Right hindlimb (tissue), 1 donor: ENCODE measurements around the gene ST6GAL1.

ENCODE experiments used
- DNase-seq: peaks from one replicate; pipeline ENCODE4 v3.0.0-alpha.2; 2018

The ST6GAL1 gene

GRCh38 chr3:187084580-187084979 is 154.3 kb downstream of the ST6GAL1 start:
- DNase-seq, result no peak

GRCh38 chr3:187085021-187085666 is 154.8 kb downstream of the ST6GAL1 start:
- no peak for DNase-seq

GRCh38 chr3:187085933-187086332 is 155.6 kb downstream of the ST6GAL1 start:
- DNase-seq, result no peak

- no peak for DNase-seq
Observed at GRCh38 chr3:187086831-187087230, 156.5 kb downstream of the ST6GAL1 start.

- DNase-seq, result no peak
Observed at GRCh38 chr3:187088701-187089100, 158.4 kb downstream of the ST6GAL1 start.

- no peak for DNase-seq
Observed at GRCh38 chr3:187093320-187093719, 163.0 kb downstream of the ST6GAL1 start.

- no peak for DNase-seq
Observed at GRCh38 chr3:187098923-187099512, 168.7 kb downstream of the ST6GAL1 start.

- DNase-seq, result peak; percentile 84
Observed at GRCh38 chr3:187101184-187102072, 171.1 kb downstream of the ST6GAL1 start.

GRCh38 chr3:187102073-187102634 is 171.8 kb downstream of the ST6GAL1 start:
- no peak for DNase-seq

GRCh38 chr3:187103251-187103650 is 172.9 kb downstream of the ST6GAL1 start:
- DNase-seq, result no peak

GRCh38 chr3:187104342-187104741 is 174.0 kb downstream of the ST6GAL1 start:
- peak; percentile 26 for DNase-seq

- peak; percentile 80 for DNase-seq
Observed at GRCh38 chr3:187104933-187105332, 174.6 kb downstream of the ST6GAL1 start.

- DNase-seq, result no peak
Observed at GRCh38 chr3:187105700-187106099, 175.4 kb downstream of the ST6GAL1 start.

- DNase-seq, result no peak
Observed at GRCh38 chr3:187107989-187108388, 177.7 kb downstream of the ST6GAL1 start.

GRCh38 chr3:187110156-187110555 is 179.8 kb downstream of the ST6GAL1 start:
- no peak for DNase-seq

- DNase-seq, result no peak
Observed at GRCh38 chr3:187112934-187113793, 182.8 kb downstream of the ST6GAL1 start.

GRCh38 chr3:187114511-187114910 is 184.2 kb downstream of the ST6GAL1 start:
- no peak for DNase-seq

- no peak for DNase-seq
Observed at GRCh38 chr3:187120326-187120725, 190.0 kb downstream of the ST6GAL1 start.

GRCh38 chr3:187122261-187122660 is 191.9 kb downstream of the ST6GAL1 start:
- DNase-seq, result no peak

- no peak for DNase-seq
Observed at GRCh38 chr3:187125319-187126031, 195.1 kb downstream of the ST6GAL1 start.
